GM12865 (cell line): ENCODE measurements around the gene CSTF2T.

Experiments
- DNase-seq: peaks from one replicate; pipeline ENCODE4 v3.0.0; 2010; ENCODE audit warnings: low read depth
- H3K4me3 ChIP-seq: 2 replicates; pipeline ENCODE4 v1.5.1; 2011; ENCODE audit warnings: mild to moderate bottlenecking, low read depth, low read length, control low read depth
- CTCF ChIP-seq: IDR thresholded peaks from 2 replicates; pipeline ENCODE4 v1.5.1; 2011; ENCODE audit warnings: low read length, control low read depth, low read depth, inconsistent platforms; ENCODE audit not compliant: insufficient read depth; ENCODE audit errors: missing control alignments

CSTF2T gene

GRCh38 chr10:51699475-51700227 lies at the start of gene CSTF2T:
CSTF2T (minus strand) TSS chr10:51699595; CDS start chr10:51699549, 46 bp downstream.
- H3K4me3 ChIP-seq = peak within 1 kb of the TSS; percentile 96
- DNase-seq = peak; percentile 95
- TF ChIP-seq CTCF = no peak

GRCh38 chr10:51748959-51749358 lies 49.6 kb upstream of the CSTF2T start:
- no peak for DNase-seq
- no peak overlapping the region for H3K4me3 ChIP-seq

GRCh38 chr10:51747216-51747615 lies 47.8 kb upstream of the CSTF2T start:
- no peak for DNase-seq
- no peak for TF ChIP-seq CTCF
- H3K4me3 ChIP-seq = no peak overlapping the region

More at GRCh38 chr10:51748959-51749358, 49.6 kb upstream of the CSTF2T start:
- no peak for TF ChIP-seq CTCF

- DNase-seq = no peak
- H3K4me3 ChIP-seq = no peak overlapping the region
- TF ChIP-seq CTCF = no peak
Measured at GRCh38 chr10:51745397-51745796, 46.0 kb upstream of the CSTF2T start.

GRCh38 chr10:51744235-51745000 lies 45.0 kb upstream of the CSTF2T start:
- peak; percentile 2 for DNase-seq
- TF ChIP-seq CTCF = no peak
- no peak overlapping the region for H3K4me3 ChIP-seq

DNA sequence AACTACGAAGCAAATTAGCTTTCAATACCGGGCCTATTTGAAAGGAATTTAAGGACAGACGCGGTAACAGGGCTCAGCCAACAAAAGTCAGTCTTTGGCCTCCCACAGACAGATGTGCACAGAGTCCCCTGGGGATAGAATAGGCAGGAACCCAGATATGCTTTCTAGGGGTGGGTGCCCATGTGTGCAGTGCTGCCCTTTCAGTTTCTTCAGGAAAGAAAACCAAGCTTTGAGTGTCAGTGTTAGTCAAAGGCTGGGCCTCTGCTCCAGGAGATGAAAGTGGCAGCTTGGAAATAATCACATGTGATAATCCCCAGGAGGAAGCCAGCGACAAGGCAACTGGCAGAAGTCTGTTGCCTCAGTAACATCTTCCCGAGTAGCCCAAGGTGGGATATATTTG lies 43.8 kb upstream of the CSTF2T start:
- peak; percentile 51 for DNase-seq
- TF ChIP-seq CTCF = no peak
- no peak overlapping the region for H3K4me3 ChIP-seq
